ENCODE measurements around the gene FOXC2. TPM values are rescaled to one million over a fixed set of nuclear protein-coding genes. Genes with fewer than 3 reads are reported as not detected.

The FOXC2 gene
- total RNA-seq, result 18.6 TPM

DNA sequence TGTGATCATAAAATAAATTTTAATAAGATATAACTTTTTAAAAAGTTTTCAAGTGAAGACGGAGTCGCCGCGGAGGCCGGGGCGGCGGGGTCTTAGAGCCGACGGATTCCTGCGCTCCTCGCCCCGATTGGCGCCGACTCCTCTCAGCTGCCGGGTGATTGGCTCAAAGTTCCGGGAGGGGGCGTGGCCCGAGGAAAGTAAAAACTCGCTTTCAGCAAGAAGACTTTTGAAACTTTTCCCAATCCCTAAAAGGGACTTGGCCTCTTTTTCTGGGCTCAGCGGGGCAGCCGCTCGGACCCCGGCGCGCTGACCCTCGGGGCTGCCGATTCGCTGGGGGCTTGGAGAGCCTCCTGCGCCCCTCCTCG lies at the start of gene FOXC2:
TSS of gene FOXC2 (plus strand) at position 229 of the 365 bp plus-strand sequence. CDS start 507 bp downstream, outside the sequence.

DNA sequence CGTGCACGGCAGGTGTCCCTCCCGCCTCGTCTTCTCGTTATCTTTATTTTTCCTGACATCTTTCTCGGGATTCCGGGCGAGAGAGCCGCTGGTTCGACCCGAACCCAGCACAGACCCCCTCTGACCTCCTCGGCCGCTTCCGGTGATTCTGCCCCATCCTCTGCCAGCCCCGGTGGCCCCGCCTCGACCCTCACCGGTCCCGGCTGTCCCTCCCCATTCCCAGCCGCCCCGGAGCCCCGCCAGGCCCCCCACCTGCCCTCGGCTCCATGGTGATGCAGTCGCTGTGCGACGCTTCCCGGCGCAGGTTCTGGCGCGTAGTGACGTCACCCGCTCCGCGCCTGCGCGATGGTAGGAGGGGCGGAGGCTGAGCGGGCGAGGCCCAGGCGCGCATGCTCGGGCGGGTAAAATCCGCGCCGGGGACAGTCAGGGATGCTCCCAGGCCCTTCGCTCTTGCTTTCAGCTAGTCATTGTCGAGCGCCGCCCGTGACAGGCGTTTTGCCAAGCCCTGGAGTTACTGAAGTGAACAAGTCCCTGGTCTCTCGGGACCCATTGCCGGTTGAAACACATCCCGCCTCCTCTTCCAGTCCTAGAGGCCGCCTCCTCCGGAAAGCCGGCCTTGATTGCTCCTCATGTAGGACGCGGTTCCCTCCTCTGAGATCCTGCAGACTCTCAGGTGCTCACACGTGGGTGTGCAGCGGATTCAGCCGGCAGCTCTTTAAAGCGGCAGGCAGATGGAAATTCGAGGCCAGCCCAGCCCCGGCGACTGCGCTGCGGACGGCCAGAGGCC lies 11.5 kb upstream of the FOXC2 start, which contains the start of gene MTHFSD:
TSS of gene MTHFSD (minus strand) at position 319 of the 787 bp plus-strand sequence. CDS start at position 268, 51 bp downstream.

DNA sequence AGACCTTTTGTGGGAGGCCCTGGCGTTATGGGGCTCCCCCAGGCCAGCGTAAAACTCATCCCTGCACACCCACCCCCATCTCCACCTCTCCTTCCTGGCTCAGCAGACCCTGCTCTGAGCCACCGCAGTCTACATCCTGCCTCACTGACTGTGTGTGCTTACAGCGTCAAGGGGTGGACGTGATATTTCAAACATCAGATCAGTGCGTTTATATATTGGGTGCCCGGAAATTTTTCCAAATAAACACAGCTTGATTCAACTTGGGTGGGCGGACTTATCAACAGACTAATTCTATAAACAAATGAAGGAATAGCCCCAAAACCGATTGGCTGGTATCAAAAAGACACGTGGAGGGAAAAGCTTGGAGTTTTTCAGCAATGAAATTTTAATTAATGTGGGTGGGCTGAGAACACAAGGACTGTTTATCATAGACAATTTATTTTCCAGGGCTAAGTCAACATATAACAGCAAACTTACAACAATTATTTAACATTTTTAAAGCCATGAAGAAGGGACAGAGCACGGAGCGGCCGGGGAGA lies 11.5 kb downstream of the FOXC2 start, which contains the start of gene FOXL1:
TSS of gene FOXL1 (plus strand) at position 489 of the 539 bp plus-strand sequence. CDS start 175 bp downstream, outside the sequence.

Other genes starting within 250 kb of the FOXC2 start
- 0.29 TPM for gene FOXF1, start 56.3 kb upstream of the FOXC2 start, total RNA-seq
- gene MTHFSD, start 11.6 kb upstream of the FOXC2 start, total RNA-seq, result 32.0 TPM
- gene FOXL1, start 11.7 kb downstream of the FOXC2 start, total RNA-seq, result 16.1 TPM

All from metanephros (tissue), 1 donor.